ENCODE measurements around the gene SLC35A2. TPM values are rescaled to one million over a fixed set of nuclear protein-coding genes. Genes with fewer than 3 reads are reported as not detected.

The SLC35A2 gene
- total RNA-seq, 1 experiment from 2014 or later = 61.4 TPM

GRCh38 chrX:48917139-48918001 lies 5.9 kb upstream of the SLC35A2 start:
- Histone ChIP-seq H3K4me1 (peaks cover 10% of the 10 kb centered on the region; the same call in 1 of the 2 replicates), H3K36me3 (ENCODE audit: control insufficient read depth, insufficient read depth, low read length) (no peaks in the 10 kb centered on the region; the same call in 1 of the 2 replicates), H3K27me3 (replicated peaks; ENCODE audit: control insufficient read depth, insufficient read depth, low read length) (no peaks in the 10 kb centered on the region), H3K9me3 (no peaks in the 10 kb centered on the region), H3K4me3 (ENCODE audit: low read depth, low read length) (peak overlapping the region; percentile 80)
- DNase-seq = peak; percentile 87 to 88
- peaks cover 39% of the 10 kb centered on the region for H3K36me3 Mint-ChIP-seq (ENCODE audit: insufficient read depth, unreplicated experiment)
- TF ChIP-seq CTCF (IDR thresholded peaks at IDR 0.05; ENCODE audit: insufficient read depth in 1 of 2, low read depth in 1 of 2, low read length in 1 of 2, severe bottlenecking in 1 of 2, unreplicated experiment in 1 of 2) = peak; percentile 80 to 84
- peaks cover 24% of the 10 kb centered on the region for H3K4me1 Mint-ChIP-seq (ENCODE audit: low read depth, unreplicated experiment)
- intact Hi-C loops (cut with micrococcal nuclease; ENCODE audit: unreplicated experiment) = loop anchor here (2.0 to 5.0 kb wide), 3 partner anchors 39 to 241 kb away; partner anchors contain the start of genes HDAC6 and OTUD5
- CTCF ChIA-PET = no interaction called here
- peak overlapping the region; percentile 91 for H3K4me3 Mint-ChIP-seq (ENCODE audit: unreplicated experiment)
- no TSS peak for BruUV-seq (replicated peaks)
- no peaks in the 10 kb centered on the region for H3K27me3 Mint-ChIP-seq (ENCODE audit: insufficient read depth, unreplicated experiment)
- H3K9me3 Mint-ChIP-seq (ENCODE audit: unreplicated experiment) = no peaks in the 10 kb centered on the region
- POLR2A ChIA-PET = no interaction called here
- H3K27ac Mint-ChIP-seq (ENCODE audit: unreplicated experiment) = peak overlapping the region; percentile 90

GRCh38 chrX:48914593-48915493 lies 3.4 kb upstream of the SLC35A2 start:
- no peak overlapping the region for H3K4me3 Mint-ChIP-seq (ENCODE audit: unreplicated experiment)
- no peak overlapping the region for H3K27ac Mint-ChIP-seq (ENCODE audit: unreplicated experiment)
- ChIA-PET CTCF (no interaction called here), POLR2A (no interaction called here)
- H3K4me1 Mint-ChIP-seq (ENCODE audit: low read depth, unreplicated experiment) = peaks cover 39% of the 10 kb centered on the region
- DNase-seq = no peak
- H3K9me3 Mint-ChIP-seq (ENCODE audit: unreplicated experiment) = no peaks in the 10 kb centered on the region
- Histone ChIP-seq H3K4me1 (peaks cover 10% of the 10 kb centered on the region; the same call in 1 of the 2 replicates), H3K9me3 (no peaks in the 10 kb centered on the region), H3K4me3 (ENCODE audit: low read depth, low read length) (no peak overlapping the region), H3K27me3 (replicated peaks; ENCODE audit: control insufficient read depth, insufficient read depth, low read length) (no peaks in the 10 kb centered on the region), H3K36me3 (ENCODE audit: control insufficient read depth, insufficient read depth, low read length) (no peaks in the 10 kb centered on the region; the same call in 1 of the 2 replicates)
- no peaks in the 10 kb centered on the region for H3K27me3 Mint-ChIP-seq (ENCODE audit: insufficient read depth, unreplicated experiment)
- intact Hi-C loops (cut with micrococcal nuclease; ENCODE audit: unreplicated experiment) = loop anchor here (5.0 kb wide), 1 partner anchor 113 kb away; the partner anchor contains the start of gene HDAC6
- BruUV-seq (replicated peaks) = no TSS peak
- no peak for TF ChIP-seq CTCF (IDR thresholded peaks at IDR 0.05; ENCODE audit: insufficient read depth in 1 of 2, low read depth in 1 of 2, low read length in 1 of 2, severe bottlenecking in 1 of 2, unreplicated experiment in 1 of 2)
- H3K36me3 Mint-ChIP-seq (ENCODE audit: insufficient read depth, unreplicated experiment) = peaks cover 57% of the 10 kb centered on the region

Data from Caco-2 (cell line).